HG02852 (cell line): ENCODE measurements around the gene GALNT18.
A peak's percentile ranks its signal among the peaks of the same experiment; 100 is the strongest.

Experiments
- ATAC-seq: cut with Tn5 transposase; IDR thresholded peaks from one replicate; pipeline ENCODE4 v1.9.1; 2021; ENCODE audit warnings: mild to moderate bottlenecking, moderate library complexity; ENCODE audit not compliant: unreplicated experiment

The GALNT18 gene

GRCh38 chr11:11251394-11251970, 370.3 kb downstream of the GALNT18 start:
- ATAC-seq, result no peak

GRCh38 chr11:11250470-11250869, 371.3 kb downstream of the GALNT18 start:
- ATAC-seq, result no peak

GRCh38 chr11:11247576-11247975, 374.2 kb downstream of the GALNT18 start:
- no peak for ATAC-seq

- no peak for ATAC-seq
Measured at GRCh38 chr11:11247086-11247485, 374.7 kb downstream of the GALNT18 start.

GRCh38 chr11:11246166-11246565, 375.6 kb downstream of the GALNT18 start:
- no peak for ATAC-seq

GRCh38 chr11:11245453-11245852, 376.4 kb downstream of the GALNT18 start:
- ATAC-seq, result no peak

GRCh38 chr11:11244470-11245080, 377.2 kb downstream of the GALNT18 start:
- peak; percentile 12 for ATAC-seq

GRCh38 chr11:11243590-11244469, 378.0 kb downstream of the GALNT18 start:
- peak; percentile 45 for ATAC-seq

GRCh38 chr11:11243209-11243589, 378.6 kb downstream of the GALNT18 start:
- ATAC-seq, result no peak

GRCh38 chr11:11241284-11241683, 380.5 kb downstream of the GALNT18 start:
- ATAC-seq, result no peak

- no peak for ATAC-seq
Measured at GRCh38 chr11:11239959-11240358, 381.8 kb downstream of the GALNT18 start.

GRCh38 chr11:11237070-11237832, 384.6 kb downstream of the GALNT18 start:
- ATAC-seq, result no peak

GRCh38 chr11:11236498-11237059, 385.2 kb downstream of the GALNT18 start:
- ATAC-seq, result no peak

GRCh38 chr11:11231763-11232162, 390.0 kb downstream of the GALNT18 start:
- ATAC-seq, result no peak

- ATAC-seq, result no peak
Measured at GRCh38 chr11:11230802-11231562, 390.8 kb downstream of the GALNT18 start.

GRCh38 chr11:11230087-11230486, 391.7 kb downstream of the GALNT18 start:
- ATAC-seq, result no peak

GRCh38 chr11:11229647-11230046, 392.2 kb downstream of the GALNT18 start:
- no peak for ATAC-seq

GRCh38 chr11:11227296-11228085, 394.3 kb downstream of the GALNT18 start:
- ATAC-seq, result no peak
